Psoas muscle (tissue), 8 donors: Measurements from ENCODE around the gene ETV6. TPM values are rescaled to one million over a fixed set of nuclear protein-coding genes. Genes with fewer than 3 reads are reported as not detected.

Experiments used
- ATAC-seq, 4 donors: fragments of 200-7000 bp; cut with Tn5 transposase; one replicate each; pipeline ENCODE4 v1.9.1; 2020; ENCODE audit warnings: moderate library complexity in 3 of 4, mild to moderate bottlenecking in 2 of 4
- DNase-seq, 2 donors: peaks; one replicate each; pipeline ENCODE4 v3.0.0-alpha.2; 2020
- H3K27ac ChIP-seq: fragments of 200-600 bp; one replicate; pipeline ENCODE4 v1.8.0; 2022
- H3K27me3 ChIP-seq, 3 donors: fragments of 200-600 bp in 1 of 3; one replicate each; pipeline versions ENCODE4 v1.6.1 to v1.8.0; 2013 to 2022; ENCODE audit warnings: low read length in 2 of 3, mild to moderate bottlenecking in 2 of 3, moderate library complexity in 1 of 3; ENCODE audit not compliant: insufficient read depth in 3 of 3
- H3K36me3 ChIP-seq, 2 donors: fragments of 200-600 bp in 1 of 2; one replicate each; pipeline versions ENCODE4 v1.6.1 to v1.8.0; 2013 to 2022; ENCODE audit warnings: low read depth in 1 of 2, mild to moderate bottlenecking in 1 of 2, moderate library complexity in 1 of 2; ENCODE audit not compliant: insufficient read depth in 1 of 2
- H3K4me1 ChIP-seq: fragments of 200-600 bp; one replicate; pipeline ENCODE4 v1.8.0; 2022
- H3K4me3 ChIP-seq: fragments of 200-600 bp; one replicate; pipeline ENCODE4 v1.8.0; 2022; ENCODE audit warnings: mild to moderate bottlenecking
- H3K9me3 ChIP-seq: fragments of 200-600 bp; one replicate; pipeline ENCODE4 v1.8.0; 2022
- WGBS, 3 donors: extraction: QIAGEN DNeasy Blood & Tissue Kit; methylation state at CpG; one replicate each; pipeline versions ENCODE4 v1.1.6 to v1.1.7; 2013; 5-methylcytosine and 5-hydroxymethylcytosine counted together
- intact Hi-C, 2 donors: fragments of 100-400 bp; cut with DNase I; formaldehyde crosslinking; loops; one replicate each; pipeline versions ENCODE4 v1.11.0 to v1.14.2; 2022
- polyA plus RNA-seq, 3 donors: library from polyadenylated mRNA; stranded (reverse); fragments of 200-250 nt; gene quantifications; one replicate each; pipeline ENCODE4 v1.2.3, GENCODE V29; 2013
- total RNA-seq, 4 donors: library from RNA; stranded (reverse); fragmentation: NEBNext Ultra II Directional in 2 of 4; extraction: Animal tissue kit (Norgen Biotek cat#: 25700) in 2 of 4; gene quantifications; one replicate each; pipeline versions ENCODE4 v1.2.1 to v1.2.4, GENCODE V29; 2021 to 2023
- TF ChIP-seq, protein P1 (sequence below): fragments of 200-600 bp; IDR thresholded peaks from one replicate; pipeline ENCODE4 v1.8.0; 2022; ENCODE audit warnings: antibody characterized with exemption
- donor health status: healthy with polysubstance abuse.
- donor health status: DM: no; HTN: no; CAD: no; lungs with moderate emphysema.
- donor health status: Bipolar disorder and iron deficiency.
- donor health status: healthy.
- donor health status: DM: yes; HTN: yes; CAD: no.
- donor health status: DM: no; HTN: no; CAD: no.
- donor health status: DM: no; HTN: no; CAD: no.
- donor health status: DM: yes; HTN: yes; CAD: no.

Gene ETV6
- total and polyA plus RNA-seq, 7 donors = 2.8 to 22.9 (median 4.9) TPM

GRCh38 chr12:11862798-11863197, 213.3 kb downstream of the ETV6 start:
- H3K4me1 ChIP-seq = peaks cover 38% of the 10 kb centered on the region
- no peak overlapping the region for H3K4me3 ChIP-seq
- no peaks in the 10 kb centered on the region for H3K27me3 ChIP-seq
- DNase-seq (no peak), ATAC-seq (peak; percentile 74 to 88 (median 75))
- 23 to 28% (median 23%) methylated on average over 5 of the region's 5 CpGs for WGBS, 3 donors
- peaks cover 11% of the 10 kb centered on the region for H3K9me3 ChIP-seq
- intact Hi-C loops = no loop called here
- peak overlapping the region; percentile 81 for H3K27ac ChIP-seq
- TF ChIP-seq, protein P1, sequence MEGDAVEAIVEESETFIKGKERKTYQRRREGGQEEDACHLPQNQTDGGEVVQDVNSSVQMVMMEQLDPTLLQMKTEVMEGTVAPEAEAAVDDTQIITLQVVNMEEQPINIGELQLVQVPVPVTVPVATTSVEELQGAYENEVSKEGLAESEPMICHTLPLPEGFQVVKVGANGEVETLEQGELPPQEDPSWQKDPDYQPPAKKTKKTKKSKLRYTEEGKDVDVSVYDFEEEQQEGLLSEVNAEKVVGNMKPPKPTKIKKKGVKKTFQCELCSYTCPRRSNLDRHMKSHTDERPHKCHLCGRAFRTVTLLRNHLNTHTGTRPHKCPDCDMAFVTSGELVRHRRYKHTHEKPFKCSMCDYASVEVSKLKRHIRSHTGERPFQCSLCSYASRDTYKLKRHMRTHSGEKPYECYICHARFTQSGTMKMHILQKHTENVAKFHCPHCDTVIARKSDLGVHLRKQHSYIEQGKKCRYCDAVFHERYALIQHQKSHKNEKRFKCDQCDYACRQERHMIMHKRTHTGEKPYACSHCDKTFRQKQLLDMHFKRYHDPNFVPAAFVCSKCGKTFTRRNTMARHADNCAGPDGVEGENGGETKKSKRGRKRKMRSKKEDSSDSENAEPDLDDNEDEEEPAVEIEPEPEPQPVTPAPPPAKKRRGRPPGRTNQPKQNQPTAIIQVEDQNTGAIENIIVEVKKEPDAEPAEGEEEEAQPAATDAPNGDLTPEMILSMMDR = no peak
- H3K36me3 ChIP-seq = peaks cover 0 to 2% of the 10 kb centered on the region in 2 donors

GRCh38 chr12:11863478-11863906, 214.0 kb downstream of the ETV6 start:
- Histone ChIP-seq H3K9me3 (peaks cover 11% of the 10 kb centered on the region), H3K27me3 (no peaks in the 10 kb centered on the region), H3K27ac (peak overlapping the region; percentile 81), H3K36me3 (no peaks in the 10 kb centered on the region), H3K4me3 (peak overlapping the region; percentile 19), H3K4me1 (peaks cover 38% of the 10 kb centered on the region)
- intact Hi-C loops = no loop called here
- 0 to 7% (median 5%) methylated on average over 5 of the region's 5 CpGs for WGBS, 3 donors
- ATAC-seq = peak; percentile 63 to 86 (median 78)
- DNase-seq = peak; percentile 33 to 56
- TF ChIP-seq, protein P1 = no peak

DNA sequence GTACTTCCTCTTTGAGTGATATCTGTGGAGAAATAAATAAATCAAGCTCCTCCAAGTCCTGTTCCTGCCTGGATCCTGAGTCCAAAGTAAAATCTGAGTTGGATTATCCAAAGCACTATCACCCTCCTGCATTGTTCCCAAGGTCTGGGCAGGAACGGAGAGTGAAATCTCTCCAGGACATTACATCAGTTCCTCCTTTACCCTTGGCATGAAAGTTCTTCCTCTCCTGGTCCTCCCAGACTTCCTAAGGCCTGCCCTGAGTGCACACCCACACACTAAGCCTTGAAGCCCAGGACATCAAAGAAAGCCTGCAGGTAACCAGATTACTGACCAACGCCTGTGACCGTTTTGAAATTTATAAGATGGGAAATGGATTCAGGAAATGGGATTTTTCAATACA, 214.5 kb downstream of the ETV6 start:
- H3K9me3 ChIP-seq = peaks cover 11% of the 10 kb centered on the region
- H3K27me3 ChIP-seq = no peaks in the 10 kb centered on the region
- no peak for DNase-seq
- peaks cover 38% of the 10 kb centered on the region for H3K4me1 ChIP-seq
- peak in 3 of 4 donors; percentile 56 to 74 (median 69) for ATAC-seq
- no peaks in the 10 kb centered on the region for H3K36me3 ChIP-seq
- 46 to 57% (median 52%) methylated on average over 3 of the region's 3 CpGs for WGBS, 3 donors
- intact Hi-C loops = no loop called here
- peak overlapping the region; percentile 81 for H3K27ac ChIP-seq
- H3K4me3 ChIP-seq = peak overlapping the region; percentile 19
- TF ChIP-seq, protein P1 = no peak

DNA sequence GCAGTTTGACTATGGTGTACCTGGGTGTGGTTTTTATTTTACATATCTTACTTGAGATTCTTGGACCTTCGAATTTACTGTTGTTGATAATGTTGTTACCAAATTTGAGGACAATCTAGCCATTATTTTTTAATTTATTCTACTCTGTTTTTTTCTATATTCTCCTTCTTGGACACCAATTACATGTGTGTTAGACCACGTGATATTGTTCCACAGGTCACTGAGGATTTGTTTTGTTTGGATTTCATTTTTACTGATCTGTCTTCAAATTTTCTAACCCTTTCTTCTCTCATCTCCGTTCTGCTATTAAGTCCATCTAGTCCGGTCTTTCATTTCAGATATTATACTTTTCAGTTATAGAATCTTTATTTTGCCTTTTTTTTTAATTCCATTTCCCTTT, 216.3 kb downstream of the ETV6 start:
- WGBS, 3 donors = 97 to 99% (median 98%) methylated on average over 4 of the region's 4 CpGs
- Histone ChIP-seq H3K4me3 (no peak overlapping the region), H3K9me3 (peaks cover 11% of the 10 kb centered on the region), H3K27me3 (no peaks in the 10 kb centered on the region), H3K4me1 (peaks cover 32% of the 10 kb centered on the region), H3K27ac (no peak overlapping the region), H3K36me3 (peaks cover 0 to 17% of the 10 kb centered on the region in 2 donors)
- ATAC-seq (no peak), DNase-seq (no peak)
- intact Hi-C loops = no loop called here
- TF ChIP-seq, protein P1 = no peak

- ATAC-seq = no peak
Observed at GRCh38 chr12:11868027-11868426, 218.6 kb downstream of the ETV6 start.

More at GRCh38 chr12:11868027-11868426, 218.6 kb downstream of the ETV6 start:
- H3K4me3 ChIP-seq = no peak overlapping the region
- intact Hi-C loops = no loop called here
- H3K27me3 ChIP-seq = no peaks in the 10 kb centered on the region
- TF ChIP-seq, protein P1 = no peak
- H3K36me3 ChIP-seq = peaks cover 0 to 30% of the 10 kb centered on the region in 2 donors
- H3K4me1 ChIP-seq = peaks cover 10% of the 10 kb centered on the region
- no peak overlapping the region for H3K27ac ChIP-seq
- WGBS, 3 donors = 100% methylated on average over 1 of the region's 1 CpG
- DNase-seq = no peak
- peaks cover 11% of the 10 kb centered on the region for H3K9me3 ChIP-seq
